ENCODE data around the gene CXCL16.

- TF ChIP-seq, protein P1, sequence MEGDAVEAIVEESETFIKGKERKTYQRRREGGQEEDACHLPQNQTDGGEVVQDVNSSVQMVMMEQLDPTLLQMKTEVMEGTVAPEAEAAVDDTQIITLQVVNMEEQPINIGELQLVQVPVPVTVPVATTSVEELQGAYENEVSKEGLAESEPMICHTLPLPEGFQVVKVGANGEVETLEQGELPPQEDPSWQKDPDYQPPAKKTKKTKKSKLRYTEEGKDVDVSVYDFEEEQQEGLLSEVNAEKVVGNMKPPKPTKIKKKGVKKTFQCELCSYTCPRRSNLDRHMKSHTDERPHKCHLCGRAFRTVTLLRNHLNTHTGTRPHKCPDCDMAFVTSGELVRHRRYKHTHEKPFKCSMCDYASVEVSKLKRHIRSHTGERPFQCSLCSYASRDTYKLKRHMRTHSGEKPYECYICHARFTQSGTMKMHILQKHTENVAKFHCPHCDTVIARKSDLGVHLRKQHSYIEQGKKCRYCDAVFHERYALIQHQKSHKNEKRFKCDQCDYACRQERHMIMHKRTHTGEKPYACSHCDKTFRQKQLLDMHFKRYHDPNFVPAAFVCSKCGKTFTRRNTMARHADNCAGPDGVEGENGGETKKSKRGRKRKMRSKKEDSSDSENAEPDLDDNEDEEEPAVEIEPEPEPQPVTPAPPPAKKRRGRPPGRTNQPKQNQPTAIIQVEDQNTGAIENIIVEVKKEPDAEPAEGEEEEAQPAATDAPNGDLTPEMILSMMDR (IDR thresholded peaks at IDR 0.05), result no peak
- no peak for TF ChIP-seq POLR2A (IDR thresholded peaks at IDR 0.05)
Measured at GRCh38 chr17:4719684-4720221, 20.0 kb downstream of the CXCL16 start.
